Hematopoietic multipotent progenitor cell treated with erythropoietin and hydrocortisone succinate and interleukin-3 and kit ligand, for 4 days (in vitro differentiated cells): ENCODE results near the gene MLN.
"Not testable (repeated sequence)": the region's sequence is repeated elsewhere in the genome, so short reads cannot be mapped to it uniquely, and the experiment has no call there.

Experiments used
- DNase-seq: peaks from one replicate; pipeline ENCODE4 v3.0.0-alpha.2; 2015

Gene MLN

DNA sequence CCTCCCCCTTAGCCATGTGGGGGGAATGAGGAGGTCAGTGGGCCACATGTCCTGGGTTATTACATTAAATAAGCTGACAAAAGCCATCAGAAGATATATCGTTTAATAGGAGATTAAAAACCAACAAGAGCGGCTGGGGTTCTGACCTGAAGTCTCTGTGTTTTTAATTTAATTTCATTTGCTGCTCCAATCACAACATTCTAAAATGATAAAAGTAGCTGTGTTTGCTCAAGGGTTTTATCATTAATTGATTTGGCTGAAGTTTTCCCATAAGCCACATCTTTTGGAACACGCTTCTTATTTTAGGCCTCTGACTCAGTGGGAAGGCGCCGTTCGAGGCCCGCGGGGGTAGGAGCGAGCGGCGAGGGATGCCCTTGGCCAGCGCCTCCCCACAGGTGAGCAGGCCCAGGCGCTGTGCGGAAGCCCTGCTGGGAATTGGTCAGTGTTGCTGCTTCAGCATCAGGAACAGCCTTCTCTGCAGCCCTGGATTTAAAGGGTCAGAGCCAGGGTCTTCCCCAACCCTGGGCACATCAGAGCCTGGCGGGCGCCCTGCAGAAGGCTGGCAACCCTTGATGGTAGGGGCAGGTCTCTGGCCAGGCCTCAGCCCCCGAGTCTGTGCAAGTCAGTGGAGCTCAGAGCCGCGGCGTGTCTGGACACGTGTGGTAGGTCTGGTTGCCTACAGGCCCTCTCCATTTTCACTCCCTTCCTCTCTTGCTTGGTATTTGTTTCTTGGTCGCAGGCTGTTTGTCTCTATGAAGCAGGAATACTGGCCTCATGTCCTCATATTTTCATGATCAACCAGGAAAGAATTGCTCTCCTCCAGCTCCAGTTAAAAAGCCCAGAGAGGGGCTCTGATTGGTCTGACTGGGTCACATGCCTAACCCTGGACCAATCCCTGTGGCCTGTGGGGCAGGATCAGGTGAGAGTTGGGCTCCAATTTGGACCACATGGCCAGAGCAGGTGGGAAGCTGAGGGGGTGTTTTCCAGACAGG, 30.9 kb upstream of the MLN start:
- DNase-seq: no peak

DNA sequence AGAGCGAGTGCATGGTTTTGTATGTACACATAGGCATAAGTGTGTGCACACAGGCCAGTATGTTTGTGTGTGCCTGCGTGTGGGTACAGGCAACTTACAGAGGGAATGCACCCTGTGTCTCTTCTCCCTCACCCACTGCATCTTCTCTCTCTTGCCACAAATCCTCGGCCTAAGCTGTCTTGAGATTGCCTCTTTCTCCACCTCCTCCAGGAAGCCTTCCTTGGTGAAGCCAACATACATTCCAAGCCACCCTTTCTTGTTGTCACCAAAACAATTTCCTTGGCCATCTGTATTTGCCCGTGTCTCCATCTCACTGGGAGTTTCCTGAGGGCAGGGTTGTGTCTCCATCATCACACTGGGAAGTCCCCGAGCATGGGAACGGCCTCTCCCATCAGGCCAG, 29.8 kb upstream of the MLN start:
- no peak for DNase-seq

DNA sequence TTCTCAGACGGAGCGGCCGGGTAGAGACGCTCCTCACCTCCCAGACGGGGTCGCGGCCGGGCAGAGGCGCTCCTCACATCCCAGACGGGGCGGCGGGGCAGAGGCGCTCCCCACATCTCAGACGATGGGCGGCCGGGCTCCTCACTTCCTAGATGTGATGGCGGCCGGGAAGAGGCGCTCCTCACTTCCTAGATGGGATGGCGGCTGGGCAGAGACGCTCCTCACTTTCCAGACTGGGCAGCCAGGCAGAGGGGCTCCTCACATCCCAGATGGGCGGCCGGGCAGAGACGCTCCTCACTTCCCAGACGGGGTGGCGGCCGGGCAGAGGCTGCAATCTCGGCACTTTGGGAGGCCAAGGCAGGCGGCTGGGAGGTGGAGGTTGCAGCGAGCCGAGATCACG, 29.0 kb upstream of the MLN start:
- not testable (repeated sequence) for DNase-seq

DNA sequence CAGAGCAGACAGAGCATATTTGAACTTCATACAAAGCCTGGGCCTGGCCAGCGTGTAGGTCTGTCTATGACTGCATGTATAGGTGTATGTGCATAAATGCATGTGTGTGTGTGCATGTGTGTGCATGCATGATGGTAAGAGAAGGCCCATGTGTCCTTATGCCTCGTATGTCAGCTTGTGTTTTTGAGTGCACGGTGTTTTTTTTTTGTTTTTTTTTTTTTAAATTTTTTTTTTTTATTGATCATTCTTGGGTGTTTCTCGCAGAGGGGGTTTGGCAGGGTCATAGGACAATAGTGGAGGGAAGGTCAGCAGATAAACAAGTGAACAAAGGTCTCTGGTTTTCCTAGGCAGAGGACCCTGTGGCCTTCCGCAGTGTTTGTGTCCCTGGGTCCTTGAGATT, 27.9 kb upstream of the MLN start:
- not testable (repeated sequence) for DNase-seq

DNA sequence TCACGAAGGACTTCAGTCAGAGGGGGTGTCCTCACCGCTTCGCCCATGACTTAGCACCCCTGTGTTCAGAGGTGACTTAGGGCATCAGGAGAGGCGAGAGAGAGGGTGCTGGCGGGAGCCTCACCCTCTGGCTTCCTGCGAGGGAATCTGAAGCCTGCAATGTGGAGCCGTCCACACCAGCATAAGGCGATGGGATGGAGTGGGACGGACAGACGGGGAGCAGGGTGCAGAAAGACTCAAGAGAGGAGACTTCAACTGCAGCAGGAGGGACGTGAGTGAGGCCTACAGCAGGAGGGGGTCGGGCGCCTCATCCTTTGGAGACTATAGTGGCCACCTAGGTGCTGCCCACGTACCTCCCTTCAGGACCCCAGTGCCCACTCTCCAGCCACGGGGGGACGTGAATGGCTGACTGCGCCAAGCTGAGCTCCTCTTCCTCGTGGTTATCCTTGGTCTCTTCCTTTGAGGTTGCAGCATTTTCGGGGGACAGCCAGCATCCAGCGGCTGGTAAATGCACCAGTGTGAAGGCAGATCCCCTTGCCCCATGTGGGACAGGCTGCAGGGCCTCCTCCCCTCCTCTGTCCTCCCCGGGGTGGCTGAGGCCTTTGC, 26.9 kb upstream of the MLN start:
- no peak for DNase-seq

DNA sequence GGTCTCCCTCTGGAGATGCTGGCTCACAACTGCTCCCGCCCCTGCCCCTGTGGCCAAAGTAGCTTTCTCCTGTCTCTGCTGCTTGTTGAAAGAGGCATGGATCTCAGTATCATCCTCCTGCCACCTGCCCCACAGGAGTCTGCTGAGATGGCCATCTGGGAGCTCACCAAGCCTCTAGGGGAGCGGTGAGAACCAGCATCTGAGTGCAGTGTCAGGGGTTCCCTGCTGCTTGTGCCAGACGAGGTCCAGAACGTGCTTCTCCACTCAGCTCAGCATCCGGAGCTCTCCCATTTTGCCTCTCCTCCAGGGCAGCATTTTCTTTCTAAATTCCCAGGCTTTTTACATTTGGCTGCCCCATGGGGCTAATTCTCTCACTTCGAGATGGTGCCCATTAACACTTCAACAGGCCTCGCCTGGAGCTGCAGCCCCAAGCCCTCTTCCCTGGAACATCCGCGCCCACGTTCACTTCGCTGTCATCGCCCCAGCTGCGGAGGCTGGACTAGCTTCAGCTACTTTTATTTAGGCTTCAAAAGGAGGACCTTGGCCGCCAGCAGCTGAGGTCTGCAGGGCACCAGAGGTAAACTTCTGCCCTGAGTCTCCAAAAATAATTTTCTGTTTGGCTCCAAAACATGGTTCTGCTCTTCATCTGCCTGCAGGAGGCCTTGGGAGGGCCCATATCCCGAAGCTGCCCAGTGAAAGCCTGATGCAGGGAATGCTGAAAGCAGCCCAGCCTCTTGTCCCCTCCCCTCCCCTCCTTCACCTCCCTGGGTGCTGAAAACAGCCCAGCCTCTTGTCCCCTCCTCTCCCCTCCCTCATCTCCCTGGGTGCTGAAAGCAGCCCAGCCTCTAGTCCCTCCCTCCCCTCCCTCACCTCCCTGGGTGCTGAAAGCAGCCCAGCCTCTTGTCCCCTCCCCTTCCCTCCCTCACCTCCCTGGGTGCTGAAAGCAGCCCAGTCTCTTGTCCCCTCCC, 25.2 kb upstream of the MLN start:
- no peak for DNase-seq

DNA sequence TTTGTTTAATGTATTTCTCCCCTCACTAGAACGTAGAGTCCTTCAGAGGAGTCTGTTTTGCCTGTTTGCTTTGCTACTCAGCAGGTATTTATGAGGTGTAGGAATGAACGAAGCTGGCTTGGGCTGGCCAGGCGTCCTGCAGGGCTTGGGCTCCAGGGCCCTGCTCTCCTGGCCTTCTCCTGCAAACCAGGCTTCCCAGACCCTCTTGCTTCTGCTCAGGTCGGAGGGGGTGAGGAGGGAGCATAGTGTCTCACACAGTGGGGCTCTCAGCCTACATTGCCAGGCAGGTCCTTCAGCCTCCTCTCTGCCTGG, 24.6 kb upstream of the MLN start:
- no peak for DNase-seq

DNA sequence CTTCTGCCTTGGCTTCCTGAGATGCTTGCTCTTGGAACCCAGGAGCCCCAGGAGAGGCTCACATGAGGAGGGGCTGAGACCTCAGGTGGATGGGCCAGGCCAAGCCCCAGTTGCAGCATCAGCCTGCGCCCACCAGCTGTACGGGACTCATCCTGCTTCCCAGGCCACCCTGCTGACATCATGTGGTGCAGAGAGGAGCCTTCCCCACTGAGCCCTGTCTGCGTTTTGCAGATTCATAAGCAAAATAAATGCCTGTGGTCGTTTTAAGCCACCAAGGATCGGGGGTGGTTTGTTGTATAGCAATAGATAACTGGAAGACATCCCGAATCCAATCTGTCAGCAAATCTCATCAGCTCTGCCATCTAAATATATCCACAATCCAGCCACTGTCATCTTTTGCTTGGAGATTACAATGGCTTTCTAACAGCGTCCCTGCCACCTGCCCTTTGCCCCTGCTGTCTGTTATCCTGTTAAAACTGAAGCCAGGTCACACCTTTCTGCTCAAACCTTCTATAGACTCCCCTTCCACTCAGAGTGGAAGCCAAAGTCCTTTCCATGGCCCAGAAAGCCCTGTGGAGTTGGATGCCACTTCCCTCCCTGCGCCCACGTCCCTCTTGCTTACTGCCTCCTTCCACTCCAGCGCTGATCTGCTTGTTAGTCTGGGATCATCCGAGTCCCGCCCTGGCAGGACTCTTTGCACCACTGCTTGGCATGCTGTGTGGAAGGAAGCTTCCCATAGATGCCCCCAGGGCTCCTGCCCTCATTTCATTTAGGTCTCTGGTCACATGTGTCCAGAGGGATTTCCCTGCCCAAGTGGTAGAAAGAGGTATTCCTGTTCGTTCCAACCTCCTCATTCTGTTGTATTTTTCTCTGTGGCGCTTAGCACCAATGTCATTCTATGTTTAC, 24.0 kb upstream of the MLN start:
- no peak for DNase-seq

DNA sequence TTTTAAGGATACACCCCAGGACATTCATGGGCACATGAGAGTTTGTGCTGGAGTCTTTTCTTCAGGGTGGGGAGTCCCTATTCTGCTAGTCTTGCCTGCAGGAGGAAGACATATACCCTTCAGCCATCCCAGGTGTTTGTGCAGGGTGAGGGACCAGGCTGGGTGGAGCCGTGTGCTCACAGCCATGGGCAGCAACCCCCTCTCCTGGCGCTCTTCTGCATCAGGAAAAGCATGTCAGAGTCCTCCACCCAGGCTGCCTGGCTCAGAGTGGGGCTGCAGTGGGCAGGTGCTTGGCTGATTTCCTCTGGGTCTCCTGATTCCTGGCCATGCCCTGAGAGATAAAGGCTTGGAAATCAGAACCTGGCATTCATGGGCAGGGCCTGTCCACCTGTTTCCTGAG, 22.7 kb upstream of the MLN start:
- DNase-seq: no peak

DNA sequence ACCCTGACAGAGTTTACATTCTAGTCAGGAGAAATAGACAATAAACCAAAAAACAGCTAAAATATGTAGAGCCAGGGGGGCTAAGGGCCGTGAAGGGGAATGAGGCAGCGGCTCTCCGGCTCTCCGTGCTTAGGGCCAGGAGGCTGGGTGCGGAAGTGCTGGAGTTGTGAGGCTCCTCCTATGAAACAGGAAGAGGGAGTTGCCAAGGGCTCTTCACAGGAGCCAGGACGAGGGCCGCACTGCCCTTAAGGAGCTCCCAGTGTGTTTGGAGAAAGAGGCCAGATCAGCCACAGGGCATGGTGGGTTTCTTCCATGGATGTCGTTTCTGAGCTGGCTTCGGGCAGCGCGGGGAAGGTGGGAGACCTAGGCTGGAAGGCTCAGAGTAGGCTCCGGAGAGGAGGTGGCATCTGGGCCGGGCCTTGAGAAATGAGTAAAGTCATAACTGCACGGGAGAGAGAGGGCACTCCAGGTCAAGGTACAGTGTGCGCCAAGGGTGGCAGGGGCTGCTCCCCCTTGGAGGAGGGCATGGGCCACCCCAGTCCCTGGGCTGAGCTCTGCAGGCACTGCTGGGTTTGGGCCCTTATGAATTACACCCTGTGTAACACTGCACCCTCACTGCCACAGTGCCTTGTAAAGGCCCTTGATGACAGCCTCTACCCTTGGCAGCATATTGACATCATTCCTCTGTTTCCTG, 20.8 kb upstream of the MLN start:
- no peak for DNase-seq

DNA sequence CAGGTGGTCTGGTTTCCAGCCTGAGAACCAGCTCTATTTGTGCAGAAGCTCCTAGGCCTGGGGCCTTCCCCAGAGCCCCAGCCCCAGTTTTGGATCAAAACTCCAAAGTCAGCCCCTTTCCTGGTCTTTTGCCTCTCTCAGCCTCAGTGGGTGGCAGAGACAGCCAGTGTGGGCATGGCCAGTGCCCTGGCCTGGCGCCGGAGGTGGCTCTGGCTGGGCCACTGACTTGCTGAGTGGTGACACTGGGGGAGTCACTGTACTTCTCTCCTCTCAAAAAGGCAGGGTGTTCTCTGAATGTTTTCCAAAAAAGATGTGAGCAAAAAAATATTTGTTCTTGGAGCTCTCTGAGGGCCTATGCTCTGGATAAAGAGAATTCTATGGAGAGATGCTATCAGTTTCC, 20.0 kb upstream of the MLN start:
- no peak for DNase-seq

DNA sequence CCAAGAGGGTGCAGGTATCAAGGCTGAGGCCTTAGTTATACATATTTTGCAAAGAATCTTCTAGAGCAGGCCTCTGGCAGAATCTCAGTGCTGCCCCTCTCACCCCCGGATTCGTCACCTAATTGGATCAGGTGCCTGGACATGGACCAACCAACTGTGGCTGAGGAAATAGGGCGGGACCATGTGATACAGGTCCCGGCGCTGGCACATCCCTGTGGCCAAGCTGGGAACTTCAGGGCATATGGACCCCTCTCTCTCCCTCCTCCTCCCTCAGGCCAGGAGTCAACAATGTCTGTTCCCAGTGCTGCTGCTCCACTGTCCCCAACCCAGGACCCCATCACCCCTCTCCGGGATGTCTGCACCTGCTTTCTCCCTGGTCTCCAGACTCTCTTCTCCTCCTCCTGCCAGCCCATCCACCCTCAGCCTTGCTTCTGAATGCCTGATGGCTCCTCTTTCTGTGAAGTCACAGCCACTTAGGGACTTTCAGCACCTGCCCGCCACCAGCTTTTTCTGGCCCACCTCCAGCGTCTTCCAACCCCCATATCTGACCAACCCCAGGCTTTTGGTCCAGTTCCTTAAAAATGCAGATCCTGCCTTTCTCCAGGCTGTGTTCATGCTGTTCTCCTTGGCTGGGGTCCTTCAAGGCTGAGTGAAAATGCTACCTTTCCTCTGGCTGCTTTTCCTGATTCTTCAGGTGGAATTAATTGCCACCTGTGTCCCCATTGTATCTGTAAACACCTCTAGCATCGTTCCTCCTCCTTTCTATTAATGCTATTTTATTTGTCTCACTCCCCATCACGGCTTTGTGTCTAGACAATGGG, 19.0 kb upstream of the MLN start:
- DNase-seq: peak; percentile 54

DNA sequence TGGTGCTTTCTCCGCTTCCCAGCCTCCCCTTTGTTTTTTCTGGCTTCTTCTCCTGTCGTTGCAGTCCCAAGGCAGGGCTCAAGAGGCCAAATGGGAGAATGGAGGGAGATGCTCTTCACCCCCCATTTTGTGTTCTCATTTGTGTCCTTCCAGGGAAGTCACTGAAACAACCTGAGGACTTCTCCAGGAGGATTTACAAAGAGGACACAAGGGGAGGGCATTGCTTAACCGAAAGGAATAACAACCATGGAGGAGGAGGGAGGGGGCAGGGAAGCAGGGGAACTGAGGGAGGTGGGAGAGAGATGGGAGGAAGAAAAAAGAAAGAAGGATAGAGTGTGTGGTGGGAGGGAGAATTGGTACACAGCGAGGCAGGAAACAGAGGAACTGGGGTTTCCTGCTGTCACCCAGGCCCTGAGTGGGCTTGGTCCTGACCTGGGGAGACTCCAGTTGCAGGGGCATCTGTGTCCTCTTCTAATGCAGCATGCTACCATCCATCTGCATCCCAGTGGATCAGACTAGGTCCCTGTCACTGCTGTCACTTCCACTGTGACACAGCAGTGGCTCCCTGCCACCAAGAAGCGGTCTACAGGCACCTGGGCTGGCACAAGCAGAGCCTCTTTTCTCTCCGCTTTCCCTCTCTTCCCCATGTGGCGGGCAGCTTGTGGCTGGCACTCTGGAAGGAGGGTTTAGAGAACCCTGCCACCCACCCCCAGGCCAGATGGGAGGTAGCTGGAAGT, 17.1 kb upstream of the MLN start:
- DNase-seq: no peak

DNA sequence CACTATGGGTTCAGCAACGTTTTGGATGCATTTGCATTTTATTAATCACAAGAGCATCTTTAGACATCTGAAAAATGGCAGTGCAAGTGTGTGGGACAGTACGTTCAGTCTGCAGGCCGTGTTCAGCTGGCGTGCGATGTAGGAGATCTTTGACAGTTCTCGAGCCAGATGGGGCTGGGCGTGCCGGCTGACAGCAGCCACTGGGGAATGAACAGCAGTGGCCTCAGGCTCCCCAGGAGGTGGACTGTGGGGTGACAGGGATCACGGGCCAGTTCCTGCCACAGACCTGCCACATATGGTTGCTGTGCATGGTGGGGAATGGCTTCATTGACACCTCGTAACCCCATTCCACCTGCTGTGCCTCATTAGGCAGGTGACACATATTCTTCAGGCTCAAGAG, 16.4 kb upstream of the MLN start:
- no peak for DNase-seq

DNA sequence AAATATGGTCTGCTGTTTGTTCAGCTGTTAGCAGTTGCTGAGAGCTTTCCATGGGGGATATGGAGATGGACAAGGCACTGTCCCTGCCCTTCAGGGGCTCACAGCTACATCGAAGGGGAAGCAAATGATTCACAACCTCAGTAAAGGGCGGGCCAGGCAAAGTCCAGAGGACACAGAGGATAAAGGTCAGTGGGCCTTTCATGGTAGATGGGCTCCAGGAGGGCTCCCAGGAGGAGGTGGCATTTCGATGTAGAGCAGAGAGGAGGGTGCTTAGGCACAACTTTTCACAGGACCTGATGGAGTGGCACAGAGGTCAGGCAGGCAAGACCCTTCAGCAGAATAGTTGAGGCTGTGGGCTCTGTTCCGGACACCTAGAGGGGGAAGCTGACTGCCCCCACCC, 15.2 kb upstream of the MLN start:
- DNase-seq: no peak

DNA sequence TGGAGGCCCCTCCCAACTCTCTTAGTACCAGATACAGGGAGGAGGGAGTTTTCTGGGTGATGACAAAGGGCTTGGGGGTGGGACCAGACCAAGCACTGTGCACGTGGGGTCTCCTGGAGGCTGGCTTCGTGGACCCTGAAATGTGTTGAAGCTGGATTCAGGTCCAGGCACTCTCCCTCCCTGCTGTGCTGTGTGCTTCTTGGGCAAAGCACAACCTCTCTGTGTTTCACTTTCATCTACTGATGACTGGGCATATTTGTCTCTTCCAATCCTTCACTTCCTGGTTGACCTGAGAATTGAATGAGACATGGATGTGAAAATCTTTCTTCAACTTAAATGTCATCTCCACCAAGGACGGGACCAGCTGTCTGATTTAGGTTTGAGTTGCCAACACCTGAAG, 14.5 kb upstream of the MLN start:
- DNase-seq: no peak

DNA sequence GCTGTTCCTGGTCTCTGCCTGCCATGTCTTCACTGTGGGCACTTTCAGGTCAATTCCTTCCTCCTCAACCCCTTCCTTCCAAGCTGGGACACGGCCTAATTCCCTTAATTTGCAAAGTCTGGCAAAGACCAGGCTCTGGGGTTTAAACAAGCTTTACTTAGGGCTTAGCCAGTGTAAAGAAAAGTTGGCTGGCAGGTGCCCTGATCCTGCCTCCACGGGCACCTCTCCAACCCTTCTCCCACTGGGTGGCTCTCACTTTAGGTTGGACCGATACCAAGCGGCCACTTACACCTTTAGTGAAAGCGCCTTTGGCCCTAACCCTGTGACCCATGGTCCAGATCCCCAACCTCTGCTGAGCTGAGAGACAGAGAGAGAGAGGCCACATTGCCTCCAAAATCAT, 13.7 kb upstream of the MLN start:
- no peak for DNase-seq

DNA sequence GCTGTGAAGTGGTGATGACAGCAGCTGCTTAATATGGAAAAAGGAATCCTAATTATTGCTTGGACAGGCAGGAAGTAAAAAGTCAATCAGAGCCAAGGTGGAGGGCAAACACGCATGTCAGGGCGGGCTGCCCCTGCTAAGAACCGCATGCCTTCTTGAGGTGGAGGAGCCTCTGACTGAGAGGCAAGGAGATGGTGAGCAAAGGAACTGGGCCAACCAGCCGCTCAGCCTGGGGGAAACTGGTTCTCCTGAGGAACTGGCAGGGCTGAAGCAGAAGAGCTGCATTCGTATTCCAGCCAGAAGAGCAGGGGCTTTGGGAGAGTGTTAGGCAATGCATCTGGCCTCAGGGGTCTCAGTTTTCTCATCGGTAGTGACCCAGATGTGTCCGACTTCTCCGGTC, 13.1 kb upstream of the MLN start:
- DNase-seq: no peak

DNA sequence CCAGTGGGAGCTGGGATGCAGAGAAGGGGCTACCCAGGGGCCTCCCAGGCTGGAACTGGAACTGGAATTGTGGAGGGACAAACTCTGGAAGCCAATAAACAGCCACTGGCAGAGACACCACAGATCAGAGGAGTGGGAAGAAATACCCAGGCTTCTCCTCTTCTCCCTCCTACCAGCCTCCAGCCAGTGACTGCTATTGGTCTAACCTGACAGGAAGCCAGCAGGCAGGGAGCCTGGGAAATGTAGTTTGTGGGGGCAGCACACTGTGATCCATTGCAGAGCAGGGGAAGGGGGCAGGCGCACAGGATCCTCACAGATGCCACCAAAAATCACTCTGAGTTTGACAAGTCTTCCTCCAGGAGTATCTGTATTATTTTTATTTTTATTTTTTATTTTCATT, 12.1 kb upstream of the MLN start:
- DNase-seq: peak; percentile 59
